Mesodermal cell (in vitro differentiated cells): ENCODE data around the gene FGFR2.

Source experiments
- H3K27ac ChIP-seq: 2 replicates; pipeline ENCODE4 v1.7.0; 2013; ENCODE audit warnings: mild to moderate bottlenecking, low read depth, low read length, moderate library complexity; ENCODE audit not compliant: severe bottlenecking
- H3K36me3 ChIP-seq: 2 replicates; pipeline ENCODE4 v1.7.1; 2013; ENCODE audit warnings: mild to moderate bottlenecking, low read length, moderate library complexity; ENCODE audit not compliant: control insufficient read depth, insufficient read depth
- H3K4me1 ChIP-seq: one replicate; pipeline ENCODE4 v1.7.1; 2013; ENCODE audit warnings: mild to moderate bottlenecking, low read length; ENCODE audit not compliant: insufficient read depth, control insufficient read depth, poor library complexity, severe bottlenecking
- H3K4me3 ChIP-seq: 2 replicates; pipeline ENCODE4 v1.7.0; 2013; ENCODE audit warnings: low read length, control low read depth, mild to moderate bottlenecking; ENCODE audit not compliant: insufficient read depth, poor library complexity, severe bottlenecking; ENCODE audit errors: extremely low read depth
- H3K9me3 ChIP-seq: 2 replicates; pipeline ENCODE4 v1.7.1; 2013; ENCODE audit warnings: mild to moderate bottlenecking, low read length, moderate library complexity; ENCODE audit not compliant: control insufficient read depth
- WGBS, 2 experiments: methylation state at CpG; one replicate each; pipeline ENCODE4 v1.1.5; 2013; ENCODE audit warnings: missing lambda C conversion rate in 2 of 2; ENCODE audit not compliant: insufficient coverage in 2 of 2; 5-methylcytosine and 5-hydroxymethylcytosine counted together

FGFR2 gene

DNA sequence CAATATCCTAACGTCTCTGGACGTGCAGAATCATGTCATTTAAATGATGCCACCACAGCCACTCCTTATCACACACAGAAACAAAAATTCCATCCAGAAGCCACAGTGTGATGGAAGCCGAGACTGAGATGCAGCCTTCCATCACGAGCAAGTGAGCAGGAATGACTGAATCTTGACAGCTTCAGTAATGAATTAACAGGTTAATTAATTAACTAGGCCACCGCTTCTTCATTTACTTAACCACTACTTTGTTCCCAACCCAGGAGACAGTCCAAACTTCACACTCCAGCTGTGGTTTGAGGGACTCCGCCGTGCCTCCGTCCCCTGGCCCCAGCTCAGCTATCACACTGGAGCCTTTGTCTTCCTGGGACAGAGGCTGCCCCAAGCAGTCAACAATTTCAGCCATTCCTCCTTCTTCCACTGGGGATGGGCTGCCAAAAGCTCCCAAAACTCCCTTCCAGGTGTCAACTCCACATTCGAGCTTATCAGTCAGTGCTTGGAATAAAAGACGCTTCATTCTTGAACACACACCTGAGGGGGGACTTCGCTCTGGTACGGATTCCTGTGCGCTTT is 65.9 kb downstream of the FGFR2 start:
- H3K27ac ChIP-seq = no peak overlapping the region
- H3K4me1 ChIP-seq = peaks cover 8% of the 10 kb centered on the region
- H3K4me3 ChIP-seq = no peak overlapping the region
- peaks cover 24% of the 10 kb centered on the region for H3K36me3 ChIP-seq
- H3K9me3 ChIP-seq = no peaks in the 10 kb centered on the region
- 91 to 92% methylated on average over 9 of the region's 13 CpGs for WGBS, 2 experiments

DNA sequence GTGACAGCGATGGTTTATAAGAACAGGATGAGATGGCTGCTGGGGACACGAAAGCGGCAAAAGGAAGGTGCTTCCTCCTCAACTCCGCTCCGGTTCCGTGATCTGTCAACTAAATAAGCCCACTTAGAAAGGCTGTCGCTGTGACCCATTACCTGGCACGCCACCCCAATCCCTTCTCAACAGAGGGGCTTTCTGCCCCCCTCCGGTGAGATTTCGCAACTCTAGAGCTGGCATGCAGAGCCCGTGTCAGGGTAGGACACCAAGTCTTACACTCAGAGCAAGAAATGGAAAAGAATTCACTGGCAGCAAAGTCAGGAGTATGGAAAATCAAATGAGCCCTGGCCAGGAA is 66.4 kb downstream of the FGFR2 start:
- WGBS, 2 experiments = 96 to 100% methylated on average over 9 to 11 of the region's 11 CpGs
- no peak overlapping the region for H3K27ac ChIP-seq
- H3K36me3 ChIP-seq = peaks cover 20% of the 10 kb centered on the region
- H3K4me1 ChIP-seq = peaks cover 13% of the 10 kb centered on the region
- no peak overlapping the region for H3K4me3 ChIP-seq
- H3K9me3 ChIP-seq = no peaks in the 10 kb centered on the region

- H3K9me3 ChIP-seq = no peaks in the 10 kb centered on the region
- H3K36me3 ChIP-seq = peaks cover 20% of the 10 kb centered on the region
- no peak overlapping the region for H3K27ac ChIP-seq
- H3K4me1 ChIP-seq = peaks cover 16% of the 10 kb centered on the region
- 92 to 93% methylated on average over 8 to 10 of the region's 13 CpGs for WGBS, 2 experiments
- H3K4me3 ChIP-seq = no peak overlapping the region
Measured at GRCh38 chr10:121531076-121531829, 67.0 kb downstream of the FGFR2 start.

- Histone ChIP-seq H3K27ac (no peak overlapping the region), H3K4me1 (peaks cover 20% of the 10 kb centered on the region), H3K36me3 (peaks cover 19% of the 10 kb centered on the region), H3K9me3 (no peaks in the 10 kb centered on the region), H3K4me3 (no peak overlapping the region)
- 74 to 100% methylated on average over 2 to 6 of the region's 7 CpGs for WGBS, 2 experiments
Measured at GRCh38 chr10:121530481-121531075, 67.7 kb downstream of the FGFR2 start.

DNA sequence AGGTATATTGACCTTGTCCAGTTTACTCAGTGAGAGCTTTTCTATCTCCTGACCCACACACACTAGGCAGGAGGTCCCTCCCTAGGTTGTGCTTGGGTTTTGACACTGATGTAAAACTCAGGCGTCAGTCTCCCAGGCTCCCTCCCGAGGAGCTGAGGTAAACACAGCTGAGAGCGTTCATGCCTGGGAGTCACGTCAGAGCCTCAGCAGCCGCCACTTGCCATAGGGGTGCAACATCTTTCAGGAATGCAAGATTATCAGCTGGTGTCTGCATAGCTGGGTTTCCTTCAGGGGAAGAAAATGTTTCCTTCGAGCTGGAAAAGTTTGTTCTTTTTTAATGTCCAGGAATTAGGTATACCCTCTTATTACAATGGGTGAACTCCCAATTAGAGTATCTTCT is 70.6 kb downstream of the FGFR2 start:
- 36 to 41% methylated on average over 5 of the region's 6 CpGs for WGBS, 2 experiments
- Histone ChIP-seq H3K36me3 (peaks cover 6% of the 10 kb centered on the region), H3K27ac (peak overlapping the region; percentile 47), H3K4me1 (peaks cover 20% of the 10 kb centered on the region), H3K4me3 (no peak overlapping the region), H3K9me3 (no peaks in the 10 kb centered on the region)

- H3K36me3 ChIP-seq = peaks cover 7% of the 10 kb centered on the region
- 82 to 97% methylated on average over 4 to 7 of the region's 8 CpGs for WGBS, 2 experiments
- H3K4me3 ChIP-seq = no peak overlapping the region
- no peaks in the 10 kb centered on the region for H3K9me3 ChIP-seq
- H3K27ac ChIP-seq = no peak overlapping the region
- peaks cover 20% of the 10 kb centered on the region for H3K4me1 ChIP-seq
Measured at GRCh38 chr10:121526801-121527221, 71.4 kb downstream of the FGFR2 start.

DNA sequence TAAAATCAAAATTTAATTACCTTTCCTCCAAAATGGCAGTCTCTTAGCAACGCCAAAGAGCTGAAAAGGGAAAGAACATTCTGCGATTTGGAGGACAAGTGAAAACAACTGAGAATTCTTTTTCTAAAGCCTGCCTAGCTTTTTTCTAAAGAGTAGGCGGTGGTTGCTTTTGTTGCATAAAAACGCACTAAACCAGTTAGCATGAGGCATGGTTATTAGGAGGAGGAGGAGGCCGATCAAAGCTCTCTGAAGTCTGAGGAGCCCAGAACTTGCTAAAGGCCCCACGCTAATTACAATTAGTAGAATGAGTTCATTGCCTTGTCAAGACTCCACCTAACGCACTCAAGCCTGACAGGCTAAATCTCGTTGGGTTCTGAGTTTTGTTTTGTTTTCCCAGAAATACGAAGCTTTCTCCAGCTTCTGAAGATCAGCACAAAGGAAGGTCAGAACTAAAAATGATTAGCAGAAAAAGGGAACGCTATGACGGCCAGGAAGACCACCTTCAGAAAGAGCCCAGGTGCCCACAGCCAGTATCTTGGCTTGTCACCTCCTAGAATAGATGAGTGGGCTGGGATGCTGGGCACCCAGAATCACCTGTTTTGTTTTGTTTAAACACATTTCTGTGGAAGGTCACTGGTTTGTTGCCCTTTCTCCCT is 72.0 kb downstream of the FGFR2 start:
- 92% methylated on average over 9 to 11 of the region's 11 CpGs for WGBS, 2 experiments
- H3K27ac ChIP-seq = no peak overlapping the region
- H3K4me1 ChIP-seq = peaks cover 20% of the 10 kb centered on the region
- no peak overlapping the region for H3K4me3 ChIP-seq
- H3K9me3 ChIP-seq = no peaks in the 10 kb centered on the region
- H3K36me3 ChIP-seq = peaks cover 7% of the 10 kb centered on the region

GRCh38 chr10:121525251-121526134 is 72.8 kb downstream of the FGFR2 start:
- Histone ChIP-seq H3K36me3 (peaks cover 7% of the 10 kb centered on the region), H3K4me3 (no peak overlapping the region), H3K9me3 (no peaks in the 10 kb centered on the region), H3K4me1 (peaks cover 20% of the 10 kb centered on the region), H3K27ac (peak overlapping the region; percentile 29)
- WGBS, 2 experiments = 88 to 89% methylated on average over 14 of the region's 16 CpGs

GRCh38 chr10:121524157-121524817 is 74.0 kb downstream of the FGFR2 start:
- 90 to 96% methylated on average over 15 of the region's 17 CpGs for WGBS, 2 experiments
- Histone ChIP-seq H3K36me3 (peaks cover 7% of the 10 kb centered on the region), H3K4me1 (peaks cover 20% of the 10 kb centered on the region), H3K4me3 (no peak overlapping the region), H3K27ac (no peak overlapping the region), H3K9me3 (no peaks in the 10 kb centered on the region)

- H3K4me1 ChIP-seq = peaks cover 15% of the 10 kb centered on the region
- H3K27ac ChIP-seq = no peak overlapping the region
- no peak overlapping the region for H3K4me3 ChIP-seq
- 100% methylated on average over 1 of the region's 1 CpG; no CpG with 5 or more reads in 1 of the 2 experiments for WGBS, 2 experiments
- H3K36me3 ChIP-seq = peaks cover 17% of the 10 kb centered on the region
- no peaks in the 10 kb centered on the region for H3K9me3 ChIP-seq
Measured at GRCh38 chr10:121522831-121523230, 75.4 kb downstream of the FGFR2 start.
